A673 (cell line): Measurements from ENCODE around the gene DNAJC16.

Experiments used
- CTCF ChIP-seq: fragments of 300-800, 200-600 bp; sonication (generic); conservative IDR thresholded peaks from 2 replicates; pipeline ENCODE4 v1.5.1; 2017; ENCODE audit warnings: low read depth, mild to moderate bottlenecking, antibody characterized with exemption, low read length, moderate library complexity, mixed read lengths
- EZH2 ChIP-seq: fragments of 200-600 bp; sonication (generic); IDR thresholded peaks from 2 replicates; pipeline ENCODE4 v1.6.1; 2017; ENCODE audit warnings: borderline replicate concordance, low read depth, mild to moderate bottlenecking, mixed read lengths, antibody characterized with exemption, low read length; ENCODE audit not compliant: poor library complexity, severe bottlenecking

GRCh38 chr1:15507278-15507677 lies 19.4 kb upstream of the DNAJC16 start:
- TF ChIP-seq CTCF (no peak), EZH2 (no peak)
